GM12874 (cell line): Measurements from ENCODE around the gene DNAJC5.

Source experiments
- TF ChIP-seq, protein P1 (sequence below): IDR thresholded peaks from 2 replicates; pipeline ENCODE4 v1.5.1; 2011; ENCODE audit warnings: low read depth, mild to moderate bottlenecking, control low read depth, low read length, moderate library complexity; ENCODE audit not compliant: insufficient read depth

The DNAJC5 gene

DNA sequence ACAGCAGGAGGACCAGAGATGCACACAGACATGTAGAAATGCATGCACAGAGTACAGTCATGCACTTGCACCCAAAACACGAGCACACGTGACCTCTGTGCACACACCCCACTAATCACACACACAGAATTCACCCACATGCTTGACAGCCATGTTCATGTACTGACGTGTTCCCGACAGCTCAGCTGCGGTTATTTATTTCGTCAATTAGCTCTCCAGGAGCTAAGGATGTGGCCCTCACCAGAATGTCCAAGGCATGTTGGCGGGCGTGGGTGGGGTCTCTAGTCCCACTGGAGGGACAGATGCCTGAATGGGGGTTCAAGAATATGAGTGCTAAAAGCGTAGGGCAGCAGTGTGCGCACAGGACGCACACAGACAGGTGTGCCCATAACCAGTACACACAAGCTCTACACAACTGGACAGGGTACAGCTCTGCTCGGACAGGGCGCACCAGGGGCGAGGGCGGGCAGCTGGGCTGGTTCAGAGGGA, 85.4 kb downstream of the DNAJC5 start:
- TF ChIP-seq, protein P1, sequence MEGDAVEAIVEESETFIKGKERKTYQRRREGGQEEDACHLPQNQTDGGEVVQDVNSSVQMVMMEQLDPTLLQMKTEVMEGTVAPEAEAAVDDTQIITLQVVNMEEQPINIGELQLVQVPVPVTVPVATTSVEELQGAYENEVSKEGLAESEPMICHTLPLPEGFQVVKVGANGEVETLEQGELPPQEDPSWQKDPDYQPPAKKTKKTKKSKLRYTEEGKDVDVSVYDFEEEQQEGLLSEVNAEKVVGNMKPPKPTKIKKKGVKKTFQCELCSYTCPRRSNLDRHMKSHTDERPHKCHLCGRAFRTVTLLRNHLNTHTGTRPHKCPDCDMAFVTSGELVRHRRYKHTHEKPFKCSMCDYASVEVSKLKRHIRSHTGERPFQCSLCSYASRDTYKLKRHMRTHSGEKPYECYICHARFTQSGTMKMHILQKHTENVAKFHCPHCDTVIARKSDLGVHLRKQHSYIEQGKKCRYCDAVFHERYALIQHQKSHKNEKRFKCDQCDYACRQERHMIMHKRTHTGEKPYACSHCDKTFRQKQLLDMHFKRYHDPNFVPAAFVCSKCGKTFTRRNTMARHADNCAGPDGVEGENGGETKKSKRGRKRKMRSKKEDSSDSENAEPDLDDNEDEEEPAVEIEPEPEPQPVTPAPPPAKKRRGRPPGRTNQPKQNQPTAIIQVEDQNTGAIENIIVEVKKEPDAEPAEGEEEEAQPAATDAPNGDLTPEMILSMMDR, result no peak

DNA sequence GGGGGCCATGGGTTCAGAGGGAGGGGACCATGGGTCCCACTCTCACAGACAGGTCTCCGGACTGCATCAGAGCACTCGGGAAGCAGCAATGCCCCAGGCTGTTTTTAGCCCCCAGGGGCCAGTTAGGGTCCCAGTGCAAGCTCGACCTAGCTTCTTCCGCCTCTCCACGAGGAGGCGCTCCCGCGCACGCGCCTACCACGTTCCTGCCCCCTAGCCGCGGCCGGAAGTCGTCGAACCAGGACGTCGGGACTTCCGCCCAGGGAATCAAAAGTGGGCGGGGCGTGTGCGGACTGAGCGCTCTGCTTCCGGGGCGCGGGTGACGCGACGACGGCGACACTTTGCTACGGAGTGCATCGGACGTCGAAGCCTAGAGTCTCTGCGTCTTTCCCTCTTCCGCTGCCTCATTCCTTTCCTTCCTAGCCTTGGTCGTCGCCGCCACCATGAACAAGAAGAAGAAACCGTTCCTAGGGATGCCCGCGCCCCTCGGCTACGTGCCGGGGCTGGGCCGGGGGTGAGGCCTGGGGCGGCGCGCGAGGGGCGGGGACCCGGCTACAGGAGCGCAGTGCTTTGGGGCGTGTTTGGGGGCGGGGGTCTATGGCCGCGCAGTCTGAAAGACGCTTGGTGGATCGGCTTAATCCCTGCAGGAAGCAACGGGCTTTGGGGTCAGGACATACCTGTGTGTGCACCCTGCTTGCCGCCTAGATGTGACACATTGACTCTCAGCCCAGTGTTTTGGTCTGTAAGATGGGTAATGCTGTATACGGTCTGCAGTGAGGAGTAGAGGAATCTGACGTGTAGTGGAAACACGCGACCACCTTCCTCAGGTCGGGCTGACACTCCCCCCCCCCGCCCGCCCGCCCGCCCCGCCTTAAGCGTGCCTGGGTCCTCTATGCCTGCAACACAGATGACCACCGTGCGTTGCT, 86.1 kb downstream of the DNAJC5 start, which contains the start of gene PRPF6:
TSS of gene PRPF6 (plus strand) at position 327 of the 923 bp plus-strand sequence. CDS start at position 441, 114 bp downstream.
- TF ChIP-seq, protein P1, result peak; percentile 95

DNA sequence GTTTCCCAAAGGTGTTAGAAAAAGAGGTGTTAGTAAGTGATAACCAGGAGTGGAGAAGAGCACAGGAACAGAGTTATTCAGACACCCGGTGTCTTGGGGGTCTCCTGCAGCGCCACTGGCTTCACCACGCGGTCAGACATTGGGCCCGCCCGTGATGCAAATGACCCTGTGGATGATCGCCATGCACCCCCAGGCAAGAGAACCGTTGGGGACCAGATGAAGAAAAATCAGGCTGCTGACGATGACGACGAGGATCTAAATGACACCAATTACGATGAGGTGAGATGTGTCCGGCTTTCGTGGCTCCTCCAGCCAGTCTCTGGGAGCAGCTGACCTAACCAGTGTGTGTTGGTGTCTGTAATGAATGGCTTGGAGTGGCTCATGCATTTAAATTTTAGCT, 88.0 kb downstream of the DNAJC5 start:
- TF ChIP-seq, protein P1, result no peak
